K562 (cell line): ENCODE results near the gene SPEF1. TPM values are rescaled to one million over a fixed set of nuclear protein-coding genes. Genes with fewer than 3 reads are reported as not detected.
A peak's percentile ranks its signal among the peaks of the same experiment; 100 is the strongest.

ENCODE experiments used
- MAFK ChIP-seq: IDR thresholded peaks from 2 replicates; pipeline ENCODE4 v1.6.1; 2011; ENCODE audit warnings: low read length, improper control_type of control experiment
- RERE ChIP-seq: sonication (generic); formaldehyde crosslinking; IDR thresholded peaks from 2 replicates; pipeline ENCODE4 v1.8.0; 2023; ENCODE audit warnings: missing genetic modification reagents, mild to moderate bottlenecking, borderline replicate concordance
- ZNF639 ChIP-seq, 2 experiments: fragments of 200-800 bp in 1 of 2; sonication (Bioruptor generic) in 1 of 2; sonication (generic) in 1 of 2; formaldehyde crosslinking in 1 of 2; IDR thresholded peaks in 1 of 2; conservative IDR thresholded peaks in 1 of 2; 2 replicates each; pipeline versions ENCODE4 v1.5.0 to v1.6.1; 2016 to 2020; ENCODE audit warnings: missing compliant biosample characterization in 1 of 2, missing genetic modification characterization in 1 of 2, missing genetic modification reagents in 1 of 2
- polyA plus RNA-seq, 8 experiments: library from polyadenylated mRNA; depleted of rRNA in 4 of 8; stranded (reverse) in 5 of 8; unstranded in 3 of 8; fragments of >200 nt; fragmentation: Nextera tagmentation in 2 of 8; fragmentation: Illumina TruSeq in 1 of 8; extraction: Ambion mirVana in 2 of 8; extraction: Trizol in 1 of 8; gene quantifications; 2 replicates each; pipeline versions ENCODE4 v1.2.1 to v1.2.3, GENCODE V29; 2011 to 2014; ENCODE audit warnings: inconsistent platforms in 1 of 8, missing spikeins in 1 of 8
- total RNA-seq, 7 experiments: library from RNA; depleted of rRNA in 6 of 7; stranded (reverse); fragments of >200 nt in 6 of 7; fragmentation: Illumina TruSeq in 2 of 7; extraction: Trizol in 2 of 7; gene quantifications; 2 replicates each; pipeline versions ENCODE4 v1.2.1 to v1.2.3, GENCODE V29; 2011 to 2021; ENCODE audit warnings: low replicate concordance in 1 of 7

Gene SPEF1
- total and polyA plus RNA-seq, 9 of the 15 experiments (the other 6 are each of a cell fraction or from before 2014, with no cell fraction given), result not detected

DNA sequence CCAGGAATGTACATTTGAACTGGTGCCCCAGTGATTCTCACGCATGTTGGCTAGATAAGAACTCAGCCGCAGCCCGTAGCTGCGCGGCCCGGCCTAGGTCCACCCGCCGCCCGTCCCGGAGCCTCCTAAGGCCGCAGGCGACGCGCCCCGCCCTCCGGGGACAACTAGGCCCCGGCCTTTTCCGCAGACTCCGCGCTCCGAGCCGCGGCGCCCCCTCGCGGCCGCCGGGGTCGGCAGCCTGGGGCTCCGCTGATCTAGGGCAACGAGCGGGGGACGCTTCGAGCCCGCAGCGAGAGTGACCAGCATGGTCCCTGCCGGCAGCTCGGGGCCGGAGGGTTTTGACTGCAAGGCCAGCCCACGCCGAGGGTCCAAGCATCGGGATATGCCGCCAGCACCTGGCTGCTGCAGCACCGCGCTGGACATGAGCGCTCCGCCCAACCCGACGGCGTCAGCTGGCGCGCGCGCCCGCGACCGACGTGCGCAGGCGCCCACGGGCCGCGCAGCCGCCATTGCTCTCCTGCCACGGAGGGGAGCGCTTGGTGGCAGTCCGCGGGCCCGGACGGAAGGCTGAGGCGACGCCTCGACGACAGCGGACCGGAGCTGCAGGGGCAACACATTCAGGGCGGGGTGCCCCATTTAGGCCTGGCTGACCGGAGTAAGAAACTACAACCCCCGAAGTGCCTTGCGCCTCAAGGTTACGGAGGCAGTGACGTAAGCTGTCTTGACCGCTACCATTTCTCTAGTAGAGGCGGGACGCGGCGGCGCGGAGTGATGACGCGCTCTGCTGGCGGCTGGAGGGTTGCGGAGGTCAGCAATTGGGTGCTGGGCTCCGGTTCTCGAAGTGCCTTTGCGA is 39.0 kb upstream of the SPEF1 start, which contains the start of gene AP5S1 (continued):
- peak in 1 of 2 experiments; percentile 79; a peak in 2 of 4 replicates for TF ChIP-seq ZNF639 (CRISPR knock-in tag; conservative IDR thresholded peaks at IDR 0.05 in 1 of 2, IDR thresholded peaks at IDR 0.05 in 1 of 2)
- TF ChIP-seq RERE (CRISPR knock-in tag), result no peak
- TF ChIP-seq MAFK, result peak; percentile 44
